CD4-positive, CD25-positive, alpha-beta regulatory T cell (primary cell): ENCODE results near the gene CCDC102A. TPM values are rescaled to one million over a fixed set of nuclear protein-coding genes. Genes with fewer than 3 reads are reported as not detected.
A peak's percentile ranks its signal among the peaks of the same experiment; 100 is the strongest.

Experiments
- ATAC-seq, 2 donors: fragments of 150-1000 bp; cut with Tn5 transposase; one replicate each; pipeline ENCODE4 v1.10.0; 2021; ENCODE audit warnings: low read depth in 2 of 2, moderate number of reproducible peaks in 2 of 2, moderate library complexity in 1 of 2
- DNase-seq, 3 donors: peaks; one replicate each; pipeline versions ENCODE4 v3.0.0 to v3.0.0-alpha.2; 2012 to 2022; ENCODE audit warnings: mixed read lengths in 1 of 3
- H3K27ac ChIP-seq: one replicate; pipeline ENCODE4 v1.7.0; 2013; ENCODE audit warnings: mild to moderate bottlenecking, low read length; ENCODE audit not compliant: insufficient read depth, poor library complexity, severe bottlenecking
- H3K27me3 ChIP-seq: one replicate; pipeline ENCODE4 v1.7.0; 2013; ENCODE audit warnings: low read length; ENCODE audit not compliant: control insufficient read depth, insufficient read depth
- H3K36me3 ChIP-seq: one replicate; pipeline ENCODE4 v1.7.0; 2013; ENCODE audit warnings: mild to moderate bottlenecking, low read length, moderate library complexity; ENCODE audit not compliant: control insufficient read depth, insufficient read depth
- H3K4me1 ChIP-seq: 2 replicates; pipeline ENCODE4 v1.7.0; 2013; ENCODE audit warnings: mild to moderate bottlenecking, low read length; ENCODE audit not compliant: insufficient read depth, control insufficient read depth, poor library complexity, severe bottlenecking
- H3K4me3 ChIP-seq: one replicate; pipeline ENCODE4 v1.7.0; 2013; ENCODE audit warnings: low read depth, mild to moderate bottlenecking, low read length, moderate library complexity
- H3K9me3 ChIP-seq, 2 experiments: 1 replicate in 1 of 2; 2 replicates in 1 of 2; pipeline ENCODE4 v1.7.0; 2013; ENCODE audit warnings: low read length in 2 of 2, mild to moderate bottlenecking in 1 of 2, moderate library complexity in 1 of 2; ENCODE audit not compliant: control insufficient read depth in 2 of 2
- H3K27ac Mint-ChIP-seq, 3 donors: one replicate each; pipeline ENCODE4 v1.8.0; 2020 to 2022; ENCODE audit warnings: mild to moderate bottlenecking in 3 of 3, mixed read lengths in 3 of 3, moderate library complexity in 2 of 3
- H3K27me3 Mint-ChIP-seq: one replicate; pipeline ENCODE4 v1.8.0; 2022; ENCODE audit warnings: mild to moderate bottlenecking, mixed read lengths
- H3K36me3 Mint-ChIP-seq: one replicate; pipeline ENCODE4 v1.8.0; 2020; ENCODE audit warnings: mixed read lengths
- H3K4me1 Mint-ChIP-seq, 4 donors: one replicate each; pipeline ENCODE4 v1.8.0; 2020 to 2022; ENCODE audit warnings: mixed read lengths in 4 of 4, mild to moderate bottlenecking in 1 of 4
- H3K4me3 Mint-ChIP-seq, 4 donors: one replicate each; pipeline ENCODE4 v1.8.0; 2020 to 2022; ENCODE audit warnings: mild to moderate bottlenecking in 4 of 4, mixed read lengths in 4 of 4, moderate library complexity in 3 of 4
- H3K9me3 Mint-ChIP-seq, 7 donors: one replicate each; pipeline ENCODE4 v1.8.0; 2020 to 2022; ENCODE audit warnings: mixed read lengths in 7 of 7, mild to moderate bottlenecking in 3 of 7, moderate library complexity in 2 of 7
- polyA plus RNA-seq, 4 donors: library from polyadenylated mRNA; unstranded; fragments of 300-500 nt; fragmentation: Illumina TruSeq; gene quantifications; one replicate each; pipeline ENCODE4 v1.2.3, GENCODE V29; 2021
- total RNA-seq: library from RNA; stranded (reverse); gene quantifications from one replicate; pipeline ENCODE4 v1.2.3, GENCODE V29; 2022

Gene CCDC102A
- total and polyA plus RNA-seq, 5 donors from 2014 or later, result 1.9 to 4.7 (median 2.9) TPM

DNA sequence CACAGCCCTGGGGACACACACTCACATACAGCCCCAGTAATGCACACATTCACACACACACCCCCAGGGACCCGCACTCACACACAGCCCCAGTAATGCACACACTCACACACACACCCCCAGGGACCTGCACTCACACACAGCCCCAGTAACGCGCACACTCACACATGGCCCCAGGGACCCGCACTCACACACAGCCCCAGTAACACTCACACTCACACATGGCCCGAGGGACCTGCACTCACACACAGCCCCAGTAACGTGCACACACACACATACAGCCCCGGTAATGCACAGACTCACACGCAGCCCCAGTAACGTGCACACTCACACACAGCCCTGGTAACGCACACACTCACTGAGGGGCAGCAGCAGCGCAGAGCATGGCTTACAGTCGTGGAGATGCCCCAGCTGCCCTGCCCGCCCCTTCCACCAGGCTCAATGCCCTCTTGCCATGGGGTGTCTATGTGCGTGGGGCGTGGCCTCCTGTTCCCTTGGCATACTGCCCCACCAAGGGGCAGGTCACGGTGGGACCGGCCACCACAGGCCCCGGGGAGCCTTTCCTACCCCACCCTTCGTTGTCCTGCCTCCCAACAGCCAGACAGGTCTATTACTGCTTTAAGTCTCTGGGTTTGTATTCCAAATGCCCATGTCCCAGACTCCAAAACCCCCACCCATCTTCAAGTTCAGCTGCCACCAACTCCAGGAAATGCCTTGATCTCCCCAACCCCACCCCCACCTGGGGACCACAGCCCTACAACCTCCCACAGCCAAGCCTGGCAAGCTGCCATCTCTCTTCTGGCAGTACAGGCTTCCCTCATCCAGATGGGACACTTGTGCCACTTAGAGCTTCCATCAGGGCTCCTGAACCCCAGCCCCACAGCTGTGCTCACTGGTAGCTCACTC lies 2.7 kb downstream of the CCDC102A start:
- Histone ChIP-seq H3K9me3 (no peaks in the 10 kb centered on the region), H3K27ac (peak overlapping the region; percentile 93), H3K4me1 (peaks cover 72% of the 10 kb centered on the region), H3K36me3 (no peaks in the 10 kb centered on the region), H3K4me3 (no peak overlapping the region), H3K27me3 (no peaks in the 10 kb centered on the region)
- Mint-ChIP-seq H3K27ac (peak overlapping the region; percentile 83 to 96 (median 94)), H3K9me3 (no peaks in the 10 kb centered on the region), H3K27me3 (no peaks in the 10 kb centered on the region), H3K4me3 (peak overlapping the region; percentile 5 to 91 (median 66)), H3K36me3 (no peaks in the 10 kb centered on the region), H3K4me1 (peaks cover 19 to 85% (median 55%) of the 10 kb centered on the region in 4 donors)
- ATAC-seq (no peak), DNase-seq (peak in 2 of 3 donors; percentile 38 to 39)

- no peaks in the 10 kb centered on the region for H3K36me3 Mint-ChIP-seq
- peaks cover 58% of the 10 kb centered on the region for H3K4me1 ChIP-seq
- H3K9me3 Mint-ChIP-seq, result no peaks in the 10 kb centered on the region
- ATAC-seq (no peak), DNase-seq (no peak)
- H3K4me3 Mint-ChIP-seq, result peak overlapping the region in 3 of 4 donors; percentile 56 to 80 (median 58)
- H3K27me3 ChIP-seq, result no peaks in the 10 kb centered on the region
- peaks cover 9 to 71% (median 45%) of the 10 kb centered on the region in 4 donors for H3K4me1 Mint-ChIP-seq
- H3K27me3 Mint-ChIP-seq, result no peaks in the 10 kb centered on the region
- no peaks in the 10 kb centered on the region for H3K9me3 ChIP-seq
- H3K27ac ChIP-seq, result peak overlapping the region; percentile 79
- no peaks in the 10 kb centered on the region for H3K36me3 ChIP-seq
- no peak overlapping the region for H3K4me3 ChIP-seq
- peak overlapping the region; percentile 79 to 99 (median 93) for H3K27ac Mint-ChIP-seq
Measured at GRCh38 chr16:57532266-57532625, 4.1 kb downstream of the CCDC102A start.

DNA sequence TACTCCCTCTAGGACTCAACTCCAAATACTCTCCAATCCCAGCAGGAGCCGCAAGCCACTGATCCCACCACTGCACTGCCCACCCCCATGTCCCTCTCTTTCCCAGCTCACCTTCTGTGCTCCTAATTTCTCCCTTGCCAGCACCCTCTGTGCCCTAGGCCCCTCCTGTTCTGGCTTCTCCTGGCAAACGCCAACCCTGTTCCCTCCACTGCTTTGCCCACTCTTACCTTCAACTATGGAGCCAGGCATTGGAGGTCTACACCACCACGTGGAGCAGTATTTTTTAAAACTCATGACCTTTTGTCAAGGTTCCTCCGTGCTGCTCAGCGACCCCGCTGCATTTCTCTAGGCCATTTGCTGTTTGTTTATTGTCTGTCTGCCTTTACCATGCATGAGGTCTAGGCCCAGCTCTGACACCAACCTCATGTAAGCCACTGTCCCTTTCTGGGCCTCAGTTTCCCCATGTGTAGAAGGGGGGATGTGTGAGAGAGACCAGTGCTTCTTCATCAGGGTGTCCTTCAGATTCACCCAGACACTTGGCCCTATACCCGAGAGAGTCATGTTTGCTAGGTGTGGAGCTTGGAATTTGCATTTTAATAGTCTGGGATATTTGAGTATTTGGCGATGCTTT lies 4.6 kb downstream of the CCDC102A start:
- no peak for DNase-seq
- Histone ChIP-seq H3K27me3 (no peaks in the 10 kb centered on the region), H3K4me1 (peaks cover 53% of the 10 kb centered on the region), H3K36me3 (no peaks in the 10 kb centered on the region), H3K4me3 (no peak overlapping the region), H3K27ac (peak overlapping the region; percentile 79), H3K9me3 (no peaks in the 10 kb centered on the region)
- Mint-ChIP-seq H3K9me3 (no peaks in the 10 kb centered on the region), H3K36me3 (no peaks in the 10 kb centered on the region), H3K27me3 (no peaks in the 10 kb centered on the region), H3K4me1 (peaks cover 9 to 66% (median 44%) of the 10 kb centered on the region in 4 donors), H3K4me3 (peak overlapping the region in 3 of 4 donors; percentile 16 to 87 (median 80)), H3K27ac (peak overlapping the region; percentile 93 to 99 (median 99))
- no peak for ATAC-seq

DNA sequence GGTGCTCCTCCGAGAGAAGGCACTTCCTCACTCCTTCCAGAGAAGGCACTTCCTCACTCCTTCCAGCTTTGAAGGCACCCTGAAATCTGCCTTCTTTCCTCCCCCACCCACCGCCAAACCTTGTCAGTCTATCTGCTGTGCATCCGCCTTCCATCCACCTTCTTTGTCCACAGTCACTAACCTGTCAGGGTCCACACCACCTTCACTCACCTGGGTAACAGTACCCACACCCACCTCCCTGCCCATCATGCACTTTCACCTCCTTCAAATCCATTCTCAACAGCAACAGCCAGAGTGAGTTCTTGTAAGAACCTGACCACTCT lies 5.2 kb downstream of the CCDC102A start:
- Histone ChIP-seq H3K27me3 (no peaks in the 10 kb centered on the region), H3K4me3 (no peak overlapping the region), H3K4me1 (peaks cover 53% of the 10 kb centered on the region), H3K27ac (peak overlapping the region; percentile 79), H3K36me3 (no peaks in the 10 kb centered on the region), H3K9me3 (no peaks in the 10 kb centered on the region)
- H3K27ac Mint-ChIP-seq, result peak overlapping the region; percentile 93 to 99 (median 99)
- H3K36me3 Mint-ChIP-seq, result no peaks in the 10 kb centered on the region
- no peaks in the 10 kb centered on the region for H3K9me3 Mint-ChIP-seq
- no peak for ATAC-seq
- H3K4me3 Mint-ChIP-seq, result peak overlapping the region in 3 of 4 donors; percentile 12 to 87 (median 80)
- peaks cover 9 to 66% (median 44%) of the 10 kb centered on the region in 4 donors for H3K4me1 Mint-ChIP-seq
- H3K27me3 Mint-ChIP-seq, result no peaks in the 10 kb centered on the region
- no peak for DNase-seq

GRCh38 chr16:57530522-57531252 lies 5.7 kb downstream of the CCDC102A start:
- H3K27ac Mint-ChIP-seq, result peak overlapping the region; percentile 93 to 99 (median 99)
- Histone ChIP-seq H3K27me3 (no peaks in the 10 kb centered on the region), H3K36me3 (no peaks in the 10 kb centered on the region), H3K4me3 (peak overlapping the region; percentile 58), H3K27ac (peak overlapping the region; percentile 79), H3K4me1 (peaks cover 53% of the 10 kb centered on the region), H3K9me3 (no peaks in the 10 kb centered on the region)
- H3K36me3 Mint-ChIP-seq, result no peaks in the 10 kb centered on the region
- ATAC-seq (no peak), DNase-seq (no peak)
- peaks cover 9 to 65% (median 44%) of the 10 kb centered on the region in 4 donors for H3K4me1 Mint-ChIP-seq
- H3K4me3 Mint-ChIP-seq, result peak overlapping the region; percentile 80 to 87 (median 82)
- no peaks in the 10 kb centered on the region for H3K27me3 Mint-ChIP-seq
- H3K9me3 Mint-ChIP-seq, result no peaks in the 10 kb centered on the region

GRCh38 chr16:57530104-57530521 lies 6.3 kb downstream of the CCDC102A start:
- Histone ChIP-seq H3K4me1 (peaks cover 51% of the 10 kb centered on the region), H3K9me3 (no peaks in the 10 kb centered on the region), H3K27me3 (no peaks in the 10 kb centered on the region), H3K27ac (peak overlapping the region; percentile 79), H3K4me3 (peak overlapping the region; percentile 58), H3K36me3 (no peaks in the 10 kb centered on the region)
- peak overlapping the region; percentile 47 to 87 (median 82) for H3K4me3 Mint-ChIP-seq
- DNase-seq (peak; percentile 49 to 92 (median 60)), ATAC-seq (peak; percentile 89 to 94)
- peaks cover 9 to 61% (median 44%) of the 10 kb centered on the region in 4 donors for H3K4me1 Mint-ChIP-seq
- H3K27ac Mint-ChIP-seq, result peak overlapping the region; percentile 93 to 99 (median 99)
- no peaks in the 10 kb centered on the region for H3K9me3 Mint-ChIP-seq
- no peaks in the 10 kb centered on the region for H3K36me3 Mint-ChIP-seq
- no peaks in the 10 kb centered on the region for H3K27me3 Mint-ChIP-seq

- H3K27me3 Mint-ChIP-seq, result no peaks in the 10 kb centered on the region
- Histone ChIP-seq H3K9me3 (no peaks in the 10 kb centered on the region), H3K4me3 (peak overlapping the region; percentile 58), H3K36me3 (no peaks in the 10 kb centered on the region), H3K4me1 (peaks cover 46% of the 10 kb centered on the region), H3K27ac (peak overlapping the region; percentile 79), H3K27me3 (no peaks in the 10 kb centered on the region)
- no peaks in the 10 kb centered on the region for H3K36me3 Mint-ChIP-seq
- ATAC-seq (no peak), DNase-seq (no peak)
- peaks cover 9 to 55% (median 44%) of the 10 kb centered on the region in 4 donors for H3K4me1 Mint-ChIP-seq
- H3K4me3 Mint-ChIP-seq, result peak overlapping the region; percentile 47 to 87 (median 82)
- H3K27ac Mint-ChIP-seq, result peak overlapping the region; percentile 93 to 99 (median 99)
- H3K9me3 Mint-ChIP-seq, result no peaks in the 10 kb centered on the region
Measured at GRCh38 chr16:57529391-57530103, 6.8 kb downstream of the CCDC102A start.
